Left cardiac atrium (tissue), 4 donors: ENCODE measurements around the gene COL5A1. TPM values are rescaled to one million over a fixed set of nuclear protein-coding genes. Genes with fewer than 3 reads are reported as not detected.

ENCODE experiments used
- ATAC-seq, 2 donors: fragments of 200-7000 bp; cut with Tn5 transposase; one replicate each; pipeline ENCODE4 v1.9.1; 2020; ENCODE audit warnings: mild to moderate bottlenecking in 2 of 2, moderate library complexity in 2 of 2
- DNase-seq: peaks from one replicate; pipeline ENCODE4 v3.0.0-alpha.2; 2020
- intact Hi-C, 2 donors: fragments of 100-400 bp; cut with DNase I; formaldehyde crosslinking; loops; one replicate each; pipeline versions ENCODE4 v1.14.1 to v1.15.1; 2022 to 2023
- total RNA-seq, 2 donors: library from RNA; stranded (reverse); fragmentation: NEBNext Ultra II Directional; extraction: Animal tissue kit (Norgen Biotek cat#: 25700); gene quantifications; one replicate each; pipeline ENCODE4 v1.2.1, GENCODE V29; 2021
- donor health status: DM: no; HTN: yes; CAD: no.
- donor health status: DM: no; HTN: yes; CAD: no; lungs with severe emphysema.
- donor health status: DM: yes; HTN: yes; CAD: no.
- donor health status: Dilated cardiomyopathy.

COL5A1 gene
- total RNA-seq, 2 donors from 2014 or later: 29.8 to 35.2 TPM

- ATAC-seq (peak in 1 of 2 donors; percentile 71), DNase-seq (no peak)
- intact Hi-C loops: no loop called here
Observed at GRCh38 chr9:134807716-134808446, 166.3 kb downstream of the COL5A1 start.

- intact Hi-C loops: no loop called here
Observed at GRCh38 chr9:134808447-134808792, 166.8 kb downstream of the COL5A1 start.

GRCh38 chr9:134809292-134809691, 167.7 kb downstream of the COL5A1 start:
- intact Hi-C loops: no loop called here
- DNase-seq (no peak), ATAC-seq (no peak)

More at GRCh38 chr9:134808447-134808792, 166.8 kb downstream of the COL5A1 start:
- no peak for ATAC-seq
- no peak for DNase-seq

GRCh38 chr9:134809826-134810225, 168.2 kb downstream of the COL5A1 start:
- intact Hi-C loops: no loop called here
- no peak for DNase-seq
- ATAC-seq: no peak

GRCh38 chr9:134811079-134811672, 169.6 kb downstream of the COL5A1 start:
- DNase-seq: no peak
- ATAC-seq: no peak
- intact Hi-C loops: no loop called here

- ATAC-seq (no peak), DNase-seq (no peak)
- intact Hi-C loops: no loop called here
Observed at GRCh38 chr9:134811673-134812342, 170.2 kb downstream of the COL5A1 start.

GRCh38 chr9:134812343-134812673, 170.7 kb downstream of the COL5A1 start:
- ATAC-seq (no peak), DNase-seq (no peak)
- intact Hi-C loops: no loop called here

- DNase-seq (no peak), ATAC-seq (no peak)
- intact Hi-C loops: no loop called here
Observed at GRCh38 chr9:134813841-134814240, 172.2 kb downstream of the COL5A1 start.

- ATAC-seq (no peak), DNase-seq (no peak)
- intact Hi-C loops: no loop called here
Observed at GRCh38 chr9:134814598-134815215, 173.1 kb downstream of the COL5A1 start.

- DNase-seq: no peak
- intact Hi-C loops: no loop called here
Observed at GRCh38 chr9:134815435-134816214, 174.0 kb downstream of the COL5A1 start.

GRCh38 chr9:134816264-134816663, 174.7 kb downstream of the COL5A1 start:
- intact Hi-C loops: no loop called here
- ATAC-seq: no peak
- no peak for DNase-seq

More at GRCh38 chr9:134815435-134816214, 174.0 kb downstream of the COL5A1 start:
- ATAC-seq: no peak

GRCh38 chr9:134818000-134818568, 176.5 kb downstream of the COL5A1 start:
- intact Hi-C loops: no loop called here
- ATAC-seq: no peak

GRCh38 chr9:134818591-134818990, 177.0 kb downstream of the COL5A1 start:
- intact Hi-C loops: no loop called here

More at GRCh38 chr9:134818000-134818568, 176.5 kb downstream of the COL5A1 start:
- DNase-seq: no peak

GRCh38 chr9:134820901-134821300, 179.3 kb downstream of the COL5A1 start:
- DNase-seq (no peak), ATAC-seq (no peak)
- intact Hi-C loops: no loop called here

More at GRCh38 chr9:134818591-134818990, 177.0 kb downstream of the COL5A1 start:
- no peak for DNase-seq
- ATAC-seq: no peak

- DNase-seq: no peak
- ATAC-seq: no peak
- intact Hi-C loops: no loop called here
Observed at GRCh38 chr9:134822541-134822940, 180.9 kb downstream of the COL5A1 start.

- DNase-seq (no peak), ATAC-seq (no peak)
- intact Hi-C loops: no loop called here
Observed at GRCh38 chr9:134823623-134824022, 182.0 kb downstream of the COL5A1 start.

- DNase-seq (no peak), ATAC-seq (no peak)
- intact Hi-C loops: no loop called here
Observed at GRCh38 chr9:134824583-134824982, 183.0 kb downstream of the COL5A1 start.

- intact Hi-C loops: no loop called here
- no peak for ATAC-seq
- DNase-seq: no peak
Observed at GRCh38 chr9:134825025-134825424, 183.4 kb downstream of the COL5A1 start.
